HS-27A (cell line): ENCODE measurements around the gene FSD1L.

Experiments used
- DNase-seq: peaks from one replicate; pipeline ENCODE4 v3.0.0-alpha.2; 2012; ENCODE audit warnings: low read depth, missing footprints

FSD1L gene

DNA sequence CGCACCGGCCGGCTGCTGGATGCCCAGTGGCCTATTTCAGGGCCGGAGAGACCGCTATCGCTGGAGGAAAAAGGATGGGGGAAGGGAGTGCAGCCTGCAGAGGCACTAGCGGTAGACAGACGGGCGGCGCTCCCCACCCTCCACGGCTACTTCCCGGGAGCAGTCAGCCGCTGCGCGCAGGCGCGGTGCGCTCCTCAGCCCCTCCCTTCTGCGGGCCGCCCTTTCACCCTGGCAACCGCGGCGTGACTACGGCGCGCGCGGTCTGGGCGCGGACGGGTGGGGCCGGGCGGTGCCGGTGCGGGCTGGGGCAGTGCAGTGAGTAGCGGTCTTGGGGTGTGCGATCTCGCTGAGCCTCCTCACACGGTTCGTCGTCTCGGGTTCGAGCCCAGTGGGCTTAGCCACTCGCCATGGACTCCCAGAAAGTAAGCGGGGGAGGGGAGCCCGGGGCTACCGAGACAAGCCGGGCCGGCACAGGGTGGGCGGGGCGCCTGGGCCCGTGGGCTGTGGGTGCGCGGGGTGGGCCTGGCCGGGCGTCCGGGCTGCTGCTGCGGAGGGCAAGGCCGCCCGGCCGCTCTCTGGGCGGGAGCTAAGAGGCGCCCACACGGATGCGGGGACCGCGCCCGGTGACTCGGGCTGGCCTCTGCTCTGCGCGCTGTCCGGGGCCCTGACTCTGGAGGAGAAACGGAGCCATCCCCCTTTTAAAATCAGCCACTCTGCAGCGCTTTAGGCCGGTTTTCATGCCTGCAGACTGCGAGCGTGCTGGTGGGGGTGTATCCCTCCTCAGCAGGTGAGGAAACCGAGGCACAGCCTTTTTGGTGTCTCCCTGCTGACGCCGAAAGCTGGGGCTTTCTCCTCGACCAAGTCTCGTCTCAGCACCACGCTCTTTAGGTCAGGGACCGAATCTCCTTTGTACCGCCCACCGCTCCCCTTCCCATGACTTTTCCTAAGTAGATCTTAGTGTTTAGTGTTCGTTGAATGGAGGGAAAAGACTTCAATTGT lies at the start of gene FSD1L:
TSS of gene FSD1L (plus strand) at position 221 of the 999 bp plus-strand sequence. CDS start at position 408, 187 bp downstream.
- DNase-seq = peak; percentile 47

DNA sequence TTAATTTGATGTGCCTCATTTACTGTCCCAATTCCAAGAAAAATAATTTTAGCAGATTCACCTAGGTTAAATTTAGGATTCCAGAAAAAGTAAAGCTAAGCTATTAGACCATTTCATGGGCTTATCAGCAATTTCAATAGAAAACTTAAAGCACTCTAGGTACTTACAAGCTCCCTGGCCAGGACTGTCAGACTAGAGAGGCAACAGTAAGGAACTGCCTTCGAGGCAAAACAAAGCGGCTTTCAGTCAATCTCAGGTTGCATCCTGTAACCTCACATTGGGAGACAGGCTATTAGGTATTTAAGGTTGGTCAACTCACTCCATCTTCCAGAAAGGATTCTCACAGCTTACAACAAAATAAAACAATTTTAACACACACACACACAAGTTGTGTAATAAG lies 48.7 kb upstream of the FSD1L start:
- no peak for DNase-seq

DNA sequence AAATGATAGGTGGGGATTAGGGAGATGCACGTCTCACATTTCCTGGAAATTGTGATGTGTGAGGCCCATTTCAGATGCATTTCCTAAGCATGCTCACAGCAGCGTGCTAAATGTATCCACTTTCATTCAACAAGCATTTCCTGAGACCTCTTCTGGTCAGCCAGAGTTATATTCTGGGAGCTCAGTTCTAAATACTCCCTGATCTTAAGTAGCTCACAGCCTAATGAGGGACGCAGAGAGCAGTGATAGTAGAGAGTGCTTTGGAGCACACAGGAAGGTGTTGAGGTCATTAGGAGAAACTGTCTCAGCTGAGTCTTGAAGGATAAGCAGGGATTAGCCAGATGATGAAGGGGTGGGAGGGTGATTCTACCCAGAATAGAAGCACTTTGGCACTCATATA lies 46.2 kb upstream of the FSD1L start:
- no peak for DNase-seq

DNA sequence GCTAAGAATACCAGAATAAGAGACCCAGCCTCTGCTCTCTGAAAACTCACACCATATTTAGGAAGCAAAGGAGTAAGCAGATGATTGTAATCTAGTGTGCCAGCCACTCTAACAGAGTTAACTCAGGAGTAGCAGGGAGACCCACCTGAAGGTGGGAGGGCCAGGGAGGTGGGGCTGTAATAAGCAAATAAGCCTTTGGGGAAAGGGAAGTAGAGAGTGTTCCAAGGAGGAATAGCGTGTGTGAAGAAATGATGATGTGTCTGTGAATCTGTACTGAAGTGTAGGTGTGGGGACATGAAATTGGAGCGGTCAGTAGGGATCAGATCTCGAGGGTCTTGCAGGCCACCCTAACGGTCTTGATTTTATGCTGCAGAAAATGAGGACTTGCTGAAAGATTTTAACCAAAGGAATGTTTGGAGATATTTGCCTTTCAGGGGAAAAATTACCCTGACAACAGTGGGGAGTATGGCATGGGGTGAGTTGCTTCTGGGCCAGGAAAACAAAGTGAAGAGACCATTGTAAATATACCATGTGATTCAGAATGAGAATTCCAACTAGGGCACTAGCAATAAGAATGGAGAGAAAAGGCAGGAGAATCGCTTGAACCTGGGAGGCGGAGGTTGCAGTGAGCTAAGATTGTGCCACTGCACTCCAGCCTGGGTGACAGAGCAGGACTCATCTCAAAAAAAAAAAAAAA lies 44.1 kb upstream of the FSD1L start:
- DNase-seq = no peak

DNA sequence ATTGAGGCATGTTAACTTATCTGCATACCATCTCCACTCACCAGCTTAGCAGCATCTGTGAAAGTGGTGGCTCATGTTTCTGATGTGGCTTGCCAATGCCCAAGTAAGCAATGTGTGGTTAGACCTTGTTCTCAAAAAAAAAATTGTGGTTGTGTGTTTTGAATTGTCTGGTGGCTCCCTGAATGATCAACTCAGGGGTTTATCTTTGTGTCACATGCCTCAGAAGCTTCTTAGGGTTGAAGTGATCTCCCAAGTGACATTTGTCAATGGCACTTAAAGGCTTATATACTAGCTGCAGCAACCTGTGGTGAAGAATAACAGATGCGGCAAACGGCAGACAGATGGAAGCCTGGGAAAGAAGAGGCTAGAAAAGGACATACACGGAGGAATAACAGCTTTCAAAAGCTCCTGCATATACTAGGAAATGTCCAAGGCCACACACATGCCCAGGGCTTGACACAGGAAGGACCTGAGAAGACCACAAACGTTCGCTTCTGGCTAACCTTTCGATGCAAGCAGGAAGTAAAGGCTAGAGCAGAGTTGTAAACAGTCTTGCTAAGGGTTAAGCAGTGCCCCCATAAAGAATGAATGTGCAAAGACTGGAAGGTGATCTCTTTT lies 42.2 kb upstream of the FSD1L start:
- no peak for DNase-seq

DNA sequence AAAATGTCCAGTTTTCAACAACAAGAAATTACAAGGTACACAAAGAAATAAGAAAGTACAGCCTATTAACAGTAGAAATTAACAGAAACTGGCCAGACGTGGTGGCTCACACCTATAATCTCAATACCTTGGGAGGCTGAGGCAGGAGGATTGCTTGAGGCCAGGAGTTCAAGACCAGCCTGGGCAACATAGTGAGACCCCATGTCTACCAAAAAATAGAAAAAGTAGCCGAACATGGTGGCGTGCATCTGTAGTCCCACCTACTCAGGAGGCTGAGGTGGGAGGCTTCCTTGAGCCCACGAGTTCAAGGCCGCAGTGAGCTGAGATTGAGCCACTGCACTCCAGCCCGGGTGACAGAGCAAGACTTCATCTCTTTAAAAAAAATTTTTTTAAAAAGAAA lies 41.5 kb upstream of the FSD1L start:
- no peak for DNase-seq

DNA sequence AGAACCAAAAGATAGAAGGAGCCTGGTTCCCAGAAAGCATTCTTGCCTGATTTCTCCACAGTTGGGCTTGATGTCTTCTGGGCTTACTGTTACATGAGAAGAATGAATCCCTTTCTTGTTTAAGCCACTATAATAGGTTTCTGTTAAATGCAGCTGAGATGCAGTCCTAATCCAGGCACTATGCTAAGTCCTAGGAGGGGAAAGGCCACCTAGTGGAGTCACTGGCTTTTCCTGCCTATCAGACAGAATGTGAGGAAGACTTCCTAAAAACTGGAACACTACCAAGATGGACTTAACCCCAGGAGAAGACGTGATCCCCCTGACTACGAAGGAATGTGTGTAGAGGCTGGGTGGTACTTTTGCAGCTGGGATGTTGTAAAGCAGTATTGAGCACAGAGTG lies 34.3 kb upstream of the FSD1L start:
- DNase-seq = peak; percentile 24

DNA sequence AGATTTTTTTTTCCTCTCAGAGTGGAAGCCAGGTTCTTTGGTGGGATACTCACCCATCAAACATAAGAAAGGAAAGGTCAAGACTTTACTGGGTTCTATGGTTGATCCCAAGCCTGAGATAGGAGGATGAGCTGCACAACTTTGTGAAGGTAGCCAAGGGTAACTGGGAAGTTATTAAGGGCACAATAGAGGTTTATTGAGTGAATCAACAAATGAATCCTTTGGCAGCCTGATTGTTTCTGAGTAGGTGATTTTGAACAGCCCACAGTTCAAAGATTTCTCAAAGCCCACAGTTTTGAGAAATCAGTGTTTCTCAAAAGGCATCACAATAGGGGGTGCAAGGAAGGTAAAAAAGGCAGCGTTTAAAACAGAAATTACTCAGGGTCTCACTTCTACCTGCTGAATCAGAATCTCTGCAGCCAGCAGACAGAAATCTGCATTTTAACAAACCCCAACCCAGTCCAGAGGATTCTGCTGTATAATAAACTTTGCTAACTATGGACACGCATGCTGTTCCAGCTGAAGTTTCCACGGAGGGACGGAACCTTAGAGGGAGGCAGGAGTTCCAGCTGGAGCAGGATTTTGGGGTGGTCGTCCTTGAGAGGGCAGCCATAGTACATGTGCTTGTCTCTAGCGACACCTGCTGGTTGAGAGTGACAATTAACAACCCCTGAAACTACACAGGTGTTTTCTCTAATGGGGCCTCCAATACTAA lies 32.7 kb upstream of the FSD1L start:
- peak; percentile 23 for DNase-seq

DNA sequence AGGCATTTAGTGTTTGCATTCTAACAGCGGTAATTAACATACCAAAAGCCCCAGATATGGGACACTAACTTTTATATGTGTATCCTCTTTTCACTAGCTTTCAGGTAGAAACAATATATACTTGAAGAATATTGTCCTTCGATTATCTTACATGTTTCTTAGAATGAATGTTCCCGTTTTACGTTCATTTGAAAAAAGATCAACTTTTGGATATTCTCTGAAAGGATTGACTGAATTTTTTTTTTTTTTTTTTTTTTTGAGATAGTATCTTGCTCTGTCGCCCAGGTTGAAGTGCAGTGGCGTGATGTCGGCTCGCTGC lies 32.2 kb upstream of the FSD1L start:
- no peak for DNase-seq

DNA sequence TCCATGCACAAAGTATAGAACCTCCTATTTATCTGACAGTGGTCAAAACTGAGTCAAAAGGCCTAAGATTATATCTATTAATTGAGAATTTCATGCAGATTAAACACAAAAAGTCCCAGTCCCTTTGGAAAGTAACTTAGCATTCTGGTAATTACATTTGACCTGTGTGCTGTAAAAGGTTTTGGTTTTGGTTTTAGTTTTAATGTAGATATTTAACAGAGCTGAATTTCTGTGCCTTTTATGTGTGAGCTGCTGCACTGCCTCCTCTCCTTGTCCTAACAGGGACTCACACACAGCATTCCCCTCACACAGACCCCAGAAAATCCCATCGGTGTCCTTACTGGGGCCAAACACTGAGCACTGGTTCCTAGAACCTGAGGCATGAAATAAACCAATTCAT lies 31.0 kb upstream of the FSD1L start:
- no peak for DNase-seq

DNA sequence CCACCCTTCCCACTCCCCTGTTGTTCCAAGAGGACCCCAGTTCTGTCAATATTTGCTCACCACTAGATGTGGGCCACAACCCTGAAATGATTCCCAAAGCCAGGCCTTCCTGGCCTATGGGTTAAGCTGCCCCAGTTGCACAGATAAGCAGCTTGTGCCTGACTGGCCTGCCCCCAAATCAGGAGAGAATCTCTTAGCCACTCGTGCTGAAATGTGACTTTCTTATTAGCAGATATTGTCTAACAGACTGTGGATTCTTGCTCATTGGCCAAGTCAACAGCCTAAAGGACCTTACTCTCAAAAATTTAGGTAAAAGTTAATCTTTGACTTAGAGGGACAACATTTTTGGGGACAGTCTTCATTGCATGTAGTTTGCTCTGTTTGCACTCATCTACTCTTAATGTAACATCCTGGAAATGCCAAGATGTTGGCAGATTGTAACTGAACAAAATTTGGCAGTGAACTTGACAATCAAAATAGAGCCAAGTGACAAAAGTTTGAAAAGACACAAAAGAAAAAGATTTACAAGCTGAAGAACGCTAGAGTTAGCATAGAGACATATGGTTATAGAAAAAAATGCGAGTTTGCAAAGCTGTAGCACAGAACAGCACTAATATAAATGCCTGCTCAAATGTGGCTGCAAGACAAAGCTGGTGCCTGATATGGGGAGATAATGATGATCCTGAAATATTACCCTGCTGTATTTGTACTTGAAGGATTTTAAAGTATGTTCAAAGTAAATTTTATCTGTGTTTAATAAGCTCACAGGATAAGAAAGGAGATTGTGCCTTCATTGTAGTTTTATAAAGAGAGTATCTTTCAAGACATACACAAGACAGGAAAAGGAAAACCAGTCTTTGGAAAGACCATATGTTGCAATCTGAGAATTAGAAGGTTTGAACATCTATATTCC lies 29.0 kb upstream of the FSD1L start:
- DNase-seq = no peak

DNA sequence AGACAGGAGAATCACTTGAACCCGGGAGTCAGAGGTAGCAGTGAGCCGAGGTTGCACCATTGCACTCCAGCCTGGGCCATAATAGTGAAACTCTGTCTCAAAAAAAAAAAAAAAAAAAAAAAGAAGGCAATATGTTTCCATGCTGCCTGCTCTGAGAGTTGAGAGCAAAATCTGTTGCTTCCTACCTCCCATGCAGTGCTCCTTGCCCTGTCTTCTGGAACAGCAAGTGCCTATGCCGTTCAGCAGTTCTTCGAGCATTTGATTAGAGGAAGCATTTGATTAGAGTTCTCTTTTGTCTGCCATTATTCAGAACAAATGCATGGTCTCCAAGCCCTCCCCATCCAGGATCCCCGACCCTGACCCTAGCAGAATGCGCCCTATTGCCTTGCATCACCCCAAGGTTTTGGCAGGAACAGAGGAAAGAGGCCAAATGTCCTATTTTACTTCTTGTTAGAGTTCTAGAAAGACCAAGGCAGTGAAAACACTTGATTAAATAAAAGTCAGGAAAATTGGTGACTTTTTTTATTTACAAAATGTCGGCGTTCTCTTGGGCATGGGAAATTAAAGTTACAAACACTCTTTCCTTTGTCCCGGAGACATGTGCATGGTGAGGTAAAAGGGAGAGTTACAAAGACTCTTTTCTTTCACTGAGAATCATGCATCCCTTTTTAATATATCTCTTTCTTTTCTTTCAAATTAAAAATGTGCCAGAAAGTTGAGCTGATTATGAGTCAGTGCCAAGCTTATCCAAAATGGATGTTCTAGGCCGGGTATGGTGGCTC lies 27.8 kb upstream of the FSD1L start:
- no peak for DNase-seq

DNA sequence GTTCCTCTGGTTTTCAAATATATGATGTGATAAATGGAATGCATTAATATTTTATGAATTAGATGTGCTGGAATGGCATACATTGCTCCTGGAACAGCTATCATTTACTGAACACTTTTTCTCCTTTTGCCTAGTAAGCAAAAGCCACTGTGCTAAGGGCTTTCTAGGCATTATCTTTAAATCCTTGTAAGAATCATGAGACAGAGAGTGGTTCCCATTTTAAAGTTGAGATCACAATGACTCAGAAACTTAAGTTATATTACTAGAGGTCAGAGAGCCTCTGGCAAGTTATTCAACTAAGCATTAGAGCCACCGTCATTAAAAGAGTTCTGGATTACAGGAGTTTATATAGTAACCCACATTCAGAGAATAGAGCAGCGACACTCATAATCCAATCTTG lies 26.7 kb upstream of the FSD1L start:
- DNase-seq = no peak

DNA sequence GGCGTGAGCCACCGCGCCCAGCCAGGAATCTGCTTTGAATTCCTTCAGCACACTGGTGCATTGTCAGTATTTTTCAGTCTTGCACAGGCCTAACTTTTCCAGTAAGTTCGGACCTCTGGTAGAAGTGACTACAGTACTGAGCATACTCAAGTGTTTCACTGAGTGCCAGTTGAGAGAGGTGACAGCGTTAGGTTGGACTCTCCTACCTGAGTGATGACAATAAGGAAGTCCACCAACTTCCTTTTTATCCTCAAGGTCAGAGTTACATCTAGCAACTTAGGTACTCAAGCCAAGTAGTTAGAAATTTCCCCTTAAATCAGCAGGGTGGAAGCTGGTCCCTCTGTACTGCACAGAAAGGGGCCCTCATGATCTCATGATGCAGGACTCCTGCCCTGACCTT lies 26.0 kb upstream of the FSD1L start:
- DNase-seq = no peak

DNA sequence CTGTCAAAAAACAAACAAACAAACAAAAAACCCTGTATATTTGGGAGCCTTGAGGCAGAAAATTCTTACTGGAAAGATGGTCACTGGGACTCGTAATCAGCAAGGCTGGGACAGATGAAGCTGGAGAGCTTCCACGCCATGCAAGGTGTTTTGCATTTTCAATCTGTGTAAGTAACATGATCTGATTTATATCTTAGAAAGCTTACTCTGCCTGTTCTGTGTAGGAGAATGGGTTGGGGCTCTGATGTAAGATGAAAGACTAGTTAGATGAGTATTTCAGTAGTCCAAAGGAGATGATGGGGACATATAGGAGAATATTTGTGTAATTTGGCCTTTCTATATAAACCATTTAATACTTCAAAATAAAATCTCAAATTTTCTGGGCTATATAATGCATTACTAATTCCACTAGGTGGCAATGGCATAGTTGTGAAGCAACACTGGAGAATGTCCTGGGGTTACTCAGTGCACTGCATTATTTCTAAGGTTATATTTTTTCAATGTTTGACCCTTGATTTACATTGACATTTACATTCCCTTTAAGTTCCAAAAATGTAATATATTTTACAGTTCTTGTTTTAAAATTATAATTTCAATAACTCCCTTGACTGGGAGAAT lies 21.9 kb upstream of the FSD1L start:
- no peak for DNase-seq

DNA sequence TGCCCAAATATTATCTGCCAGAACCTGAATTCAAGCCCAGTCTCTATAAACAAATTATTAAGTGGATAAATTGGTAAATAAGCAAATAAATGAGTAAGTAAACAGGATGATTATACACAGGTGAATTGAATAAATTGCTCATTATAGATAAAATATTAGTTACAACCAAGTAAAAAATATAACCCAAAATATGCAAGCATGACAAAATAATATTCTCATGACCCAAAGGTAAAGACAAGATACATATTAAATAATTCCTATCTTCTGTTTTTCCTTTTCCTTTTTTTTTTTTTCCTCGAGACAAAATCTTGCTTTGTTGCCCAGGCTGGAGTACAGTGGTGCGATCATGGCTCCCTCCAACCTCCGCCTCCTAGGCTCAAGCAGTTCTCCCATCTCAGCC lies 21.2 kb upstream of the FSD1L start:
- no peak for DNase-seq

DNA sequence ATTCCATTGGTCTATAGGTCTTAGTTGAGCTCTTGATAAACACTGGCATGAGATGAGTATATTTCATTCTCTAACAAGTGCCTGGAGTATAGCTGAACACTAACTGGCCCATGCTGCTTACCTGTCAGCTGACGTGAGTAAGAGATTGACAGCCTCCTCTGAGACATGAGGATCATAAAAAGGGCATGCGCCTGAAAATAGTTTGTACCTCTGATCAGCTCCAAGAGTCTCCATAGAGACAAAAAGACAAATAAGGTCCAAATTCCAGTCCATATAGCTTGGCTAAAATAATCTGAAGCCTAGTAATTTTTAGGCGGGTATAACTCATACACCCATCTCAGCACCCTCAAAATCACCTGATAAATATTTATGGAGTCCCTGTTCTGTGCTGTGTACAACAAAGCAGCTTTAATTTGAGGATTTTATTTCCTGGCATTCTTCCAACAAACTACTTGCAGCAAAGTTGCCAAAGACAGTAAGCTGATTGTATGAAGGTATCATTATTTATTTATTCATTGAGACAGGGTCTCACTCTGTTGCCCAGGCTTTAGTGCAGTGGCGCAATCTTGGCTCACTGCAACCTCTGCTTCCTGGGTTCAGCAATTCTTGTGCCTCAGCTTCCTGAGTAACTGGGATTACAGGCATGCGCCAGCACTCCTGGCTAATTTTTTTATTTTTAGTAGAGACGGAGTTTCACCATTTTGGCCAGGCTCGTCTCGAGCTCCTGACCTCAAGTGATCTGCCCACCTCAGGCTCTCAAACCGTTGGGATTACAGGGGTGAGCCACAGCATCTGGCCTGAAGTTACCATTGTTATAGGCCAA lies 16.2 kb upstream of the FSD1L start:
- DNase-seq = no peak

DNA sequence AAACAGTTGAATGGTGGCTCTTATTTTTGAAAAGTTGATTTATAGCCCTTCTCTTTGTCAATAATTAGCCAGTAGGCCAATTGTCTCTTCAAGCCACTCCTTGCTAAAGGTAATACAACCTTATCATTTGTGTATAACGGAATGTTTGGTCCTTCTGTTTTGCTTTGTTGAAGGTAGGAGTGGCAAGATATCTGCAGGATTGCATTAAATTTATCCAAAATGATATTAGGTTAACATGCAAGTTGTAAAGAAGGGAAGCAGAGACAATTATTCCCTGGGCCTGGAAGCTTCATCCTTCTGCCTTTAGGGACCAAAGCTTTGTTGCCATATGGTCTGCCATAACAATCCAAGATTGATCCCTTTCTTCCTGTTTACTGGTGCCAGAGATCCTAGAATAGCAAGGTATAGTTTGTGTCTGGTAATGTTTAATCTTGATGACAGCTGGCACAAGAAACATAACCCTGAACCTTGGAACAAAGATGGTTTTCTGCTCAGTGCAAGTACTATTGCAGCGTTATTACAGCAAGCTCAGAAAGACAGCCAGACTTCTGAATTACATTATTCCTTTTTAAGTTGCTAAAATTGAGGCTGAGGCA lies 15.5 kb upstream of the FSD1L start:
- DNase-seq = no peak

DNA sequence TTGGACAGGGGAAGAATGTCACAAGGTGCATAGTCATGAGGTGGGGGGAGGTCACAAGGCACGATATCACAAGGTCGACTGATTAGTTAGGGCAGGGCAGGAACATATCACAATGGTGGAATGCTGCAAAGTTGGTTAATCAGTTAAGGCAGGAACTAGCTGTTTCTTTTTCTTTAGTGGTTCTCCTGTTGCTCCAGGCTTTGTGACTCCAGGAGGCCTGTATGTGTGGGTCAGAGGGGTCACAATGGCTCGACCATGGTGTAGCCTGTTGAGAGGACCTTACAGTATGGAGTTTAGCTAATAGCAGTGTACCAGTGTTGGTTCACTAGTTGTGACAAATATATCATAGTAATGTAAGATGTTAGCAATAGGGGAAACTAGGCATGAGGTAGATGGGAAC lies 12.4 kb upstream of the FSD1L start:
- DNase-seq = no peak
